ENCODE data around the gene GBA3.

The GBA3 gene

DNA sequence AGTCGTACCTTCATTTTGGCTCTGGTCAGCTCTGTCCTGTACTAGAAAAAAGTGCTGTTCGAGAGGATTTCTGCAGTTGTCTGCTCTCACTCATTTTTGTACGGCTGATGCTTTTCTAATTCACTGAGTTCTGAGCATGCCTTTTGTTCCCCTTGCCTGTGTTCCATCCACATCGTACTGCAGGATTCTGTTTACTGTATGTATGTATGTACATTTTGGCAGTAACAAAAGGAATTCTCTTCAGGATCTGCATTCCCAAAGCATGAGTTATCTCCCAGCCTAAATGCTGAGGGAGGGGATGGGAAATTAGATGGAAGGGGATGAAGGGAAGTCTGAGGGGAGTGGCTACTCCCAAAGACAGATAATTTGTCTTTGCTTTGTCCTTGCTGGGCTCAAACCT, 87.6 kb downstream of the GBA3 start:
- DNase-seq (ENCODE audit: low read depth in 2 of 2) = no peak

DNA sequence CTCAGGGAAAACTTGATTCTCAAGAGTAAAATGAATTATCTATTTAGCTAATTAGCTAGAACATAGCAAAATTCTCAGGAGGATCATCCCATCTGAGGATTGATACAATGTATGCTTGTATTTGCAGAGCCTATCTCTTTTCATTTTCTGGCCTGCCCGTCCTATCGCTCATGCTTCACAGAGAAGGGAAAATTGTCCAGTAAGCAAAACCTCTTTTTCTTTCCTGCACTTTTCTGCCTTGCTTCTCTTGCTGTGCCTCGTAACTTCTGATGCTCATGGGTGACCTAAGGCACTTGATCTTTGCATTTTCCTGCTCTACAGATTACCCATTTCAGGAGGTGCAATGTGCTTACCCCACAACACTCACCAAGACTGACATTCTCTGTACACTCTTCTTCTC, 88.1 kb downstream of the GBA3 start:
- no peak for DNase-seq (ENCODE audit: low read depth in 2 of 2)

DNA sequence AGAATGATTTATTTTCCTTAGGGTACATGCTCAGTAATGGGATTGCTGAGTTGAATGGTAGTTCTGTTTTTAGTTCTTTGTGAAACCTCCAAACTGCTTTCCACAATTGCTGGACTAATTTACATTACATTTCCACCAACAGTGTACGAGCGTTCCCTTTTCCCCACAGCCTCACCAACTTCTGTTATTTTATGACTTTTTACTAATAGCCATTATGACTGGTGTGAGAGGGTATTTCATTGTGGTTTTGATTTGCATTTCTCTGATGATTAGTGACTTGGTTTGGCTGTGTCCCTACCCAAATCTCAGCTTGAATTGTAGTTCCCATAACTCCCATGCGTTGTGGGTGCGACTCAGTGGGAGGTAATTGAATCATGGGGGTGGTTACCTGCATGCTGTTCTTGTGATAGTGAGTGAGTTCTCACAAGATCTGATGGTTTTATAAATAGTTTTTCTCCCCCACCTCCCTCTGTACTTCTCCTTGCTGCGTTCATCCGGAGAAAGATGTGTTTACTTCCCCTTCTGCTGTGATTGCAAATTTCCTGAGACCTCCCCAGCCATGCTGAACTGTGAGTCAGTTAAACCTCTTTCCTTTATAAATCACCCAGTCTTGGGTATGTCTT, 95.1 kb downstream of the GBA3 start:
- DNase-seq (ENCODE audit: low read depth in 2 of 2) = no peak

DNA sequence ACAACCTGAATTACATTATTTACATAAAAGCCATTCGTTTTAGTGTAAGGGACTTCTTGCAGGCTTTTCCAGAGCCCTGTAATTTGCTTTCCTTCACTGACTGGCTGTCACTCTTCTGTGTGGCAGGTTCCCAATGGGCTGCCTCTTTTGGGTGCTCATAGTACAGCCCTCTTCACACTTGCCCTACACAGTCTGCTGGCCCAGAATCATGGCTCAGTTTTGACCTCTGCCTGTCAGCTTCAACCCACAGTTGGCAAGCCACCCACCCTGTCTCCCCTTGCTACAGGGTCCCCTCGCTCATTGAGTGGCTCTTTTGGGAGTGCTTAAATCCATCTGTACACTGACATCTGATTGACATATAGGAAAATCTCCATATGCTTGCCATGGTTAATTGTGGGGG, 97.9 kb downstream of the GBA3 start:
- no peak for DNase-seq (ENCODE audit: low read depth in 2 of 2)

DNA sequence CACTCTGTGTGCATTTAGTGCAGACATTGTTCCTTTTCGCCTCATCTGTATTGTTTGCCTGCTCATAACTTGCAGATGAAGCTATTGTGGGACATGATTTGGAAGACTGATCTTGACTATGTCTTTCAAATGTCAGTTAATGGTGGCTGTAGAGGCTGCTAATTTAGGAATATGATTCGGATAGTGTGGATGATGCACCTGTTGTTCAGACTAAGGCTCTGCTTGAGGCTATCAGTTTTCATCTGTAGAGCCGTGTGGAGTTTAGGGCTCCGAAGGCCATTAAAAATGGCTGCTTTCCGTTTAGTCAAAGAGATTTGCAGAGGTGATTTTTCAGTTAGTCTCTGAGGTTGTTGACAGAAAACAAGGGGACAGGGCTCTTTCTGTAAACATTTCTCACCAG, 102.0 kb downstream of the GBA3 start:
- DNase-seq (ENCODE audit: low read depth in 2 of 2) = no peak

DNA sequence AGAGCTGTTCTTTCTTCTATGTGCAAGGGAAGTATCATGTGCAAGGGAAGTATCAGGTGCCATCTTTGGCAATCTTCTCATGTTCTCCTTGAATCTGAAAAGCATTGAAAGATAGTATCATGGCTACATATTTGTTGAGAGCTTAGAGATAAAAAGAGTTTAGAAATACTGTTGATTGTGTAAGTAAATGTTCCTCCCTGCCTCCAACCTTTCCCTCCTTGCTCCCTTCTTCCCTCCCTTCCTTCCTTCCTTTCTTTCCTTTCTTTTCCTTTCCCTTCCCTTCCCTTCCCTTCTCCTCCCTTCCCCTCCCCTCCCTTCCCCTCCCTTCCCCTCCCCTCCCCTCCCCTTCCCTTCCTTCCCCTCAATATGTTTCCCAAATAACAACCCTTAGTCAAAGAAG, 108.7 kb downstream of the GBA3 start:
- DNase-seq (ENCODE audit: low read depth in 2 of 2) = no peak

DNA sequence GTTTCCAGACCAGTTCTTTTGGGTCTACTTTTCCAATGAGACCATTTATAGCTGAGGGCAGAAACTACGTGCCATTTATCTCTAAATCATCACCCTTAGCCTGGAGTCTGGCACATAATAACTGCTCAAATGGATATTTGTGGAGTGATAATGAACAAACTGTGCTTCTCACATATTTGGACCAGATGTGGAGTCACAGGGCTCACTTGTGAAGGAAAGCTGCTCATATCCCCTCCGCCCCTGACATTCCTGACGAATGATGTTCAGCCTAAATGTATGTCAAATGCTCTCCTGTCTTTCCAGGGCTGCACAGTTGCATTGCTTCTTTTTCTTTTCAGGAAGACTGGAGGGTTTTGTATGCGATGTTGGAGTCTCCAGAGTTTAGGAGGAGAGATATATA, 110.1 kb downstream of the GBA3 start:
- DNase-seq (ENCODE audit: low read depth in 2 of 2) = no peak

DNA sequence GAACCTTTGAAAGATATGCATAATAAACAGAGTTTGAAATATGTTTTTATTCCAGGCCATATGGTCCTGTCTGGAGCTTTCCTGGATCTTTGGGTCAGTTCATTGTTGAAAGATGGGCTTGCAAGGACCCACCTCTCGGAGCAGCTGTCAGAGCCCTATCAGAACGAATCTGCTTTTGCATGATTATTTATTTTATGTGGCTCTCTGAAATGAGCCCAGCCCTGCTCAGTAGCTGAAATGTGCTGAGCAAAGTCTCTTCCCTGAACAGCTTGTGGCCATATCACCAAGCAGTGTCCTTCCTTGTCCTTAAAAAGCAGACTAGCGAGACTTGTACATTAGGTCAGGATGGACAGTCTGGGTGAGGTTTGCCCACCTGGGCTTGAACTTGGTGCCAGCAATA, 110.8 kb downstream of the GBA3 start:
- DNase-seq (ENCODE audit: low read depth in 2 of 2) = no peak

DNA sequence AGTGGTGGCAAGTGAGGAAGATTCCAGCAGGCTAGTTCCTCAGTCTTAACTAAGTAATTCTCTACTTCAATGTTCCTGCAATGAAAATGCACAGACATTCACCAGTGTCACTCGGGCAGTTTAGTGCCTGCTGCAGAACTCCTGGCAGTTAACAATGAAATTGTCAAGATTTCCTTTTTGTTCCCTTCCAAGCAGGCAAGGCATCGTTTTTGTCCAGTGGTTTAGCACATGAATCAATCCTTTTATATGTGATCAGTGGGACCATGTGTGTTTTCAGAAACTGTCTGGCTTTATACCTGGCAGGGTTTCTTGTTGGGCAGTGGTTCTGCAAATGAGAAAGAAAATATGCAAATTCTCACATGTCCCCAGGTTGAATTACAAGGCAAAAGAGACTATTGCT, 122.2 kb downstream of the GBA3 start:
- DNase-seq (ENCODE audit: low read depth in 2 of 2) = no peak

DNA sequence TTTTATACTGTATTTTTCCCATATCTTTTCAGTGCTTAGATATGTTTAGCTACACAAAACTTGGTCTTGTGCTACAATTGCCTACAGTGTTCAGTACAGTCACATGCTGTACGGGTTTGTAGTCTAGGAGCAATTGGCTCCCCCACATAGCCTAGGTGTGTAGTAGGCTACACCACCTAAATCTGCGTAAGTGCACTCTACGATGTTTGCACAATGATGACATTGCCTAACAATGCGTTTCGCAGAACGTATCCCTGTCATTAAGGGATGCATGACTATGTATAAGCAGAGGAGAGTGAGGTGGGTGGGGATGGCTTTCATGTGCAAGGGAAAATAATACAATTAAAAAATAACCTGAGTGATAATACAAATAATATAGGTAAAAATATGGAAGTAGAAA, 131.4 kb downstream of the GBA3 start:
- no peak for DNase-seq (ENCODE audit: low read depth in 2 of 2)

DNA sequence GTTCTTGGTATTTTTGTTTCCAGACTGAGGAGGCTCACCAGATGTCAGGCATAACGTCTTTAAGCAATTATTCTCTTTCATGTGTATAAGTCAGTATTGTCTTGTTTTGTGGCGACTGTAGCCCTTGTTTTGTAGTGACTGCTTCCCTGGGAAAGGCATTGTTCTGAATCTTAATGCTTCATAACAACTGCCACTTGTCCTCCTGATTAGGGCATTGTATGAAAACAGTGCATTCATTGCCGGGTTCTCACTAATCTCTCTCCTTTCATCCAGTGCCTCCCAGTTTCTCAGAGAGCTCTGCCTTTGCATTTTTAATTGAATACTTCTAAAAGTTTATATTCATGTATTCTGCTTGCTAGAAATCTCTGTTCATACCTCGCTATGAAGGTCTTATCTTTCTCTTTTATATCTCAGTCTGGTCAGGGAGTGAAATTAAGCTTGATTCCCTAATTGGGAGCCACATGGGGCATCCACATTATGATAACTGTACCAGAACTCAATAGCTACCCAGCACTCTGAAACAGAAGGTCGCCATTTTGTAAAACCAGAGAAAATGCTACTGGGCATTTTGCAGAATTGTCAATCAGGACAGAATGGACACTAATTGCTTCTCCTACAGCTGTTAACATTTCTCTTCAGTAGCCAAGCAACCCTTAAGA, 149.8 kb downstream of the GBA3 start:
- DNase-seq (ENCODE audit: low read depth in 2 of 2) = no peak

DNA sequence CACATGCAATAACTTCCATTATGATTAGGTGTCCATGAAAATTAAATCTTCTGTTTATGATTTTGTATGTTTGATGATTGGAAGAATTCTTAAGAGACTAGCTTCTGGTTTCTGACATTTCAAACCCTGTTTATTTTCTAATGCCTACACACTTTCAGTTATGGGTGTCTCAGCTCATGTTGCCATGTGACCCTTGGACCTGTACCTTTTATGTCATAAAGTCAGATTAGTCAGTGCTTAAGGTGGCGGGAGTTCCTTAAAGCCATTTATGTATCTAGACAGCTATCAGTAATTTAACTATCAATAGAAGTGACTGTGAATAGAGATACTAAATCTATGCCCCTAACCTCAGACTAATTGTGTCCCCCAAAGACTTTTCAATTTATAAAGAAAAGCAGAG, 155.6 kb downstream of the GBA3 start:
- DNase-seq (ENCODE audit: low read depth in 2 of 2) = no peak

DNA sequence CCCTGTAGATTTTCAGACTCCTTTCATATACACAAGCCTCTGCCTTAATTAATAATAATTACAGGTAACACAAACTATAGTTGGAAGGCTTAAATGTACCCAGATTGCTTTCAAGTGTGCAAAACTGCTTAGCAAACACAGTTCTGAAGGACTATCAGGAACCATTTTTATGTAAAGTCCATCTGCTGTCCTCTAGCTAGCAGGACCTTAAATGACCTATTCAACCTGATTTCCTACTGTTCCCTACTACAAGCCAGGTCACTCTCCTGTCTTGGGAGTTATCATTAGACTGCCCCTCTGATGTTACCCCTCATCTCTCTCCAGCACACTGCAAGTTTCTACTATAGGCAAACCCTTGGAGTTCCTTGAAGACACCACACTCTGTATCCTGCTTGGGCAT, 157.3 kb downstream of the GBA3 start:
- no peak for DNase-seq (ENCODE audit: low read depth in 2 of 2)

DNA sequence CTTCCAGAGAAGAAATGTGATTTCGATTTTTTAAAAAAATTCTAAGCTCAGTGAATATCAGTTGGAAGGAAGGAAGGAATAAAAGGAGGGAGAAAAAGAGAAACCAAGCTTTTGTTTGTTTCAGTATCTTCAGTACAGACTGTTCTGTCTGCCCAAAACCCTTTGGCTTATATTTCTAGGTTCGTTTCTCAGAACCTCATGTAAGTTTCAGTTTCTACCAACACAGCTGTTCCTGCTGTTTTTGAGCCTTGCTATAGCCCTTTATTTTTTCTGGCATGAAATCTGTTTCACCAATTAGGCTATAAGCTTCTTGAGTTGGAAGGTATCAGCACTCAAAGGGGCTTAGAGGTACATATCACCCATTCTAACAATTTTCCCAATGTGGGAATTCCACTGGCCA, 157.9 kb downstream of the GBA3 start:
- no peak for DNase-seq (ENCODE audit: low read depth in 2 of 2)

DNA sequence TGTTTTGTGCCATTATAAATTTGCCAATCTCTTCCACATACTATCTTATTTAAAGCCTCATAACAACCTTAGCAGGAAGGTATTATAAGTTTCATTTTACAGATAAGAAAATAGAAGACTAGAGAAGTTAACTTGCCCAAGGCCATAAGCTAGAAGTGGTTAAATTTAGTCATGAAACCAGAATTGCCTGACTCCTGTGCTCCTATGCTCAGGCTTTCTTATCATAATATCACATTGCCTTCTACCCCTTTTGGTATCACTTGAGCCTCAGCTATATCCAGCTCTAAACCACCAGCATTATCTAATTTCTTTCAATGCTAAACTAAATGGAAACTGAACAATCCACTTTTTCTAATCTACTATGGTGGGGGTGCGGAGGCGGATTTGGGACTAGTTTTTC, 164.7 kb downstream of the GBA3 start:
- no peak for DNase-seq (ENCODE audit: low read depth in 2 of 2)

DNA sequence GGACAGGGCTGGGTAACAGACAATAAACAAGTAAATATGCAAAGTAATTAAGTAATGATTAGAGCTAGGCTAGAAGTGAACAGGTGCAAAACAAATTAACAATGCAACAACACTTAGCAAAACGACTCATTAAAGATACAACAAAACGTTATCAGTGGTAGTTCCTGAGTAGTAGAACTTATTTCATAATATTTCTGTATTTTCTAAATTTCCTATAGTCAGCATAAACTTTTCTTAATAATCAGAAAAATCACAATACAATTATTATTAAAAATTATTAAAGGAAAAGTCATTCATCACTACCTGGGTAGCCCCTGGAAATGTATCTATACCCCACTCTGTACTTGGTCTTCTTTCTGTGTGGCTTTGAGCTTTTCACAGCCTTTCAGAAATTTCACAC, 166.6 kb downstream of the GBA3 start:
- DNase-seq (ENCODE audit: low read depth in 2 of 2) = no peak

All from stimulated activated CD8-positive, alpha-beta memory T cell treated with anti-CD3 and anti-CD28 coated beads, Interleukin-15, amount 100 ng/mL, for 48 hours (primary cell).